HFF-Myc (cell line): ENCODE results near the gene RFWD3.
"Not testable (repeated sequence)": the region's sequence is repeated elsewhere in the genome, so short reads cannot be mapped to it uniquely, and the experiment has no call there.

ENCODE experiments used
- DNase-seq: peaks from one replicate; pipeline ENCODE4 v3.0.0-alpha.2; 2011; ENCODE audit warnings: low read depth; ENCODE audit errors: extremely low read depth
- H3K4me3 ChIP-seq: replicated peaks from 2 replicates; pipeline ENCODE4 v1.5.1; 2011; ENCODE audit warnings: low read depth, mild to moderate bottlenecking, control low read depth, low read length
- CTCF ChIP-seq: IDR thresholded peaks from 2 replicates; pipeline ENCODE4 v1.5.1; 2012; ENCODE audit warnings: mild to moderate bottlenecking, low read depth, low read length, control low read depth; ENCODE audit errors: missing control alignments

The RFWD3 gene

DNA sequence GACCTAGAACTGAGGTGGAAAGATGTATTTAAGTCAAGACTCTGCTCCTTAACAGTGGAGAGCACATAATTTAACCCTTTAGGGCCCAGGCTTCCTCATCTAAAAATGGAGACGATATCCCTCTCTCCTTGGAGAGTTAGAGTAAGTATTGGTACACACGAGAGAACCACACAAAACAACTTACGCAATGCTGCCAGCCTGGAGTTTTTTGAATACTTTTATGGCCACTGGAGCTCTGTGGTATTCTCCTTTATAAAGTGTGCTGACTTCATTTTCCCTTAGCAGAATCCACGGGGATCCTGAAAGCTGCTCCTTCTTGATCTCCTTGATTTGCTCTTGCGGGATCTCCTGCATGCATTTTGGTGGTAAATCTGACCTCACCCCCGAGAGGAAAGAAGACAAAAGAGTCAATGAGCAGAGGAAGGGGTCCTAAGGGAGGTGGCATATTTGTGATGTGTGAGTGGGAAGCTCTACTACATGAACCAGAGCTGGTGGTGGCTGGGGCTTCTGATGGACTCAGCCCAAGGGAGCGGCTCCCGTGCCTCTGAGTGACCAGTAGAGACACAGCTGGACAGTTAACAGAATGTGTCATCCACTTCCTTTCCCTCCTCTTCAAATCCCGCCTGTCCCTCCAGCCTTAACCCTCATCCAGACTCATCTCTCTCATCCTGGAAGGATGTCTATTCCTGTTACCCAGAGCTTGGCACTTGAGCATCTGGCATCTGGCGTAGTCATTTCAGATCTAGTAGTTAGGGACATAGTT is 24.6 kb upstream of the RFWD3 start:
- TF ChIP-seq CTCF, result no peak
- H3K4me3 ChIP-seq, result no peak overlapping the region
- no peak for DNase-seq

DNA sequence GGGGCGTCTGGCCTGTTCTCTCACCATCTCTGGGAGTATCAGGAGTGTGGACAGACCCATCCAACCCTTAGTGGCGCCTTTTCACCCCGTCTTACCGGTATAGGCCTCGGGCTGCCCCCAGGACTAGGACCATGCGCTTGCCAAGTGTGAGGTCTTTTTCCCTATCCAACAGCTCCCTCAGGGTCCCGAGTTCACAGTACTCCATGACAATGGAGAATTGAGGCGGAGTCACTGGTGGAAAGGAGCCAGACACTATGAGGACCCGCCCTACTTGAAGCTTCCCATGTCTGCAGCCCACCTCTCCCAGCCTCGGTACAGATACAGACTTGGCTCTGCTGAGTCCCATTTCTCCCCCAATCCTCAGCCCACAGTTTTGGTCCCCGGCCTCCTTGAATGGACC is 15.9 kb upstream of the RFWD3 start:
- no peak overlapping the region for H3K4me3 ChIP-seq
- no peak for DNase-seq
- TF ChIP-seq CTCF, result no peak

- no peak for DNase-seq
- TF ChIP-seq CTCF, result no peak
- no peak overlapping the region for H3K4me3 ChIP-seq
Observed at GRCh38 chr16:74680681-74681080, 14.0 kb upstream of the RFWD3 start.

DNA sequence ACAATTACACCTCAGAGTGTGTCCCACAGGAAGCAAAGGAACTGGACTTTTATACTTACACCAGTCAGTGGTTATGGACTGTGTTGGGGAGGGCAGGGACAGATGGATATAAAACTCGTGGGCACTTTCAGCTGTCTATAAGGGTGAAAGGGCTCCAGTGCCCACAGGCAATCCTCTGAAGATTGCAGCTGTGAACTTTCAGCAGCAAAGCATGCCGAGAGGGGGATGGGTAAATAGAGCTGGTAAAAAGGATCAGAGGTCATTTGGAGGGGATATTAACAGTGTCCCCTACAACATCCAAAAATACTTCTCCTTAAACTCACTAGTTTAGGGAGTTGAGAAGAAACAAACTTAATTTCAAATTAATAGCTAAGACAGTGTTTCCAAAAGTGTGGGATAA is 13.3 kb upstream of the RFWD3 start:
- no peak for TF ChIP-seq CTCF
- no peak for DNase-seq
- no peak overlapping the region for H3K4me3 ChIP-seq

DNA sequence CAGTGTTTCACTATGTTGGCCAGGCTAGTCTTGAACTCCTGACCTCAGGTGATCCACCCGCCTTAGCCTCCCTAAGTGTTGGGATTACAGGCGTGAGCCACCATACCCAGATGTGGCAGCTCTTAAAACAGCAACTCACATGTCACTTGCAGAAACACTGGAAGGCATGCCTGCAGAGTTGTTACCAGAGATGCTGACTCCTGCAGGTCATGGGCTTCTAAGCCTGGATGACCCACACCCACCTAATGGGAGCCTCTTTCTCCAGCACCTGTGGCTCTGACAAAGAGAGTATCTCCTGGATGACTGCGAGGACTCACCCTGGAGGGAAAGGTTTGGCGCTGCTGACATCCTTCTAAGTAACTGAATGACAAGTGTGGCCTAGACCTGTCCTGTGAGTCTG is 11.2 kb upstream of the RFWD3 start:
- DNase-seq, result no peak
- H3K4me3 ChIP-seq, result no peak overlapping the region
- no peak for TF ChIP-seq CTCF

GRCh38 chr16:74673876-74674275 is 7.2 kb upstream of the RFWD3 start:
- no peak for DNase-seq
- TF ChIP-seq CTCF, result no peak

DNA sequence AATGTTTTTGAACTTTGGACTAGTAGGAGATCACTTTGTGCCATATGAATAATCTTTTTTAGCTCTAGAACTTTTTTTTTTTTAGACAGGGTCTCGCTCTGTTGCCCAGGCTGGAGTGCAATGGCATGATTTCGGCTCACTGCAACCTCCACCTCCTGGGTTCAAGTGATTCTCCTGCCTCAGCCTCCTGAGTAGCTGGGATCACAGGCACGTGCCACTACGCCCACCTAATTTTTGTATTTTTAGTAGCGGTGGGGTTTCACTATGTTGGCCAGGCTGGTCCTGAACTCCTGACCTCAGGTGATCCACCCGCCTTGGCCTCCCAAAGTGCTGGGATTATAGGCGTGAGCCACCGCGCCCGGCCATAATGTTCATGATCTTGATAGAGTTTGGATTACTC is 2.2 kb upstream of the RFWD3 start:
- H3K4me3 ChIP-seq, DNase-seq: not testable (repeated sequence)

More at GRCh38 chr16:74673876-74674275, 7.2 kb upstream of the RFWD3 start:
- no peak overlapping the region for H3K4me3 ChIP-seq
